ENCODE data around the gene MTR. TPM values are rescaled to one million over a fixed set of nuclear protein-coding genes. Genes with fewer than 3 reads are reported as not detected.
"Not testable (repeated sequence)": the region's sequence is repeated elsewhere in the genome, so short reads cannot be mapped to it uniquely, and the experiment has no call there.

The MTR gene
- total and polyA plus RNA-seq, 10 donors, result 4.4 to 65.4 (median 42.0) TPM

GRCh38 chr1:236904892-236905741 lies 110.0 kb downstream of the MTR start:
- H3K27me3 ChIP-seq (replicated peaks in 1 of 7), result no peaks in the 10 kb centered on the region
- TF ChIP-seq POLR2AphosphoS5 (IDR thresholded peaks at IDR 0.05), result no peak
- TF ChIP-seq POLR2A (IDR thresholded peaks at IDR 0.05), result no peak
- peaks cover 0 to 24% (median 6%) of the 10 kb centered on the region in 6 donors for H3K36me3 ChIP-seq
- intact Hi-C loops (cut with DNase I; ENCODE audit: low total_unique reads), result no loop called here
- DNase-seq, result no peak
- no peak overlapping the region for H3K27ac ChIP-seq
- peaks cover 0 to 19% (median 9%) of the 10 kb centered on the region in 8 donors for H3K9me3 ChIP-seq
- WGBS, 5 donors, result 85 to 96% (median 90%) methylated on average over 5 of the region's 5 CpGs
- H3K4me3 ChIP-seq, result no peak overlapping the region
- H3K4me1 ChIP-seq, result no peaks in the 10 kb centered on the region

GRCh38 chr1:236907205-236907604 lies 112.1 kb downstream of the MTR start:
- intact Hi-C loops (cut with DNase I; ENCODE audit: low total_unique reads), result no loop called here
- Histone ChIP-seq H3K4me1 (no peaks in the 10 kb centered on the region), H3K27ac (no peak overlapping the region), H3K27me3 (replicated peaks in 1 of 7) (no peaks in the 10 kb centered on the region), H3K9me3 (peaks cover 0 to 10% (median 3%) of the 10 kb centered on the region in 8 donors), H3K36me3 (peaks cover 0 to 4% (median 0%) of the 10 kb centered on the region in 6 donors), H3K4me3 (no peak overlapping the region)
- WGBS, 5 donors, result 64 to 73% (median 68%) methylated on average over 7 of the region's 7 CpGs
- no peak for DNase-seq
- TF ChIP-seq POLR2A (IDR thresholded peaks at IDR 0.05), result no peak
- no peak for TF ChIP-seq CTCF (IDR thresholded peaks at IDR 0.05 in 8 of 11, conservative IDR thresholded peaks at IDR 0.05 in 3 of 11)
- no peak for TF ChIP-seq POLR2AphosphoS5 (IDR thresholded peaks at IDR 0.05)

GRCh38 chr1:236908669-236909068 lies 113.6 kb downstream of the MTR start:
- WGBS, 5 donors, result 88 to 100% (median 95%) methylated on average over 2 of the region's 2 CpGs
- Histone ChIP-seq H3K9me3 (peaks cover 0 to 10% (median 3%) of the 10 kb centered on the region in 8 donors), H3K4me3 (no peak overlapping the region), H3K36me3 (no peaks in the 10 kb centered on the region), H3K4me1 (no peaks in the 10 kb centered on the region), H3K27me3 (replicated peaks in 1 of 7) (no peaks in the 10 kb centered on the region), H3K27ac (no peak overlapping the region)
- TF ChIP-seq POLR2A (IDR thresholded peaks at IDR 0.05) (no peak), CTCF (IDR thresholded peaks at IDR 0.05 in 8 of 11, conservative IDR thresholded peaks at IDR 0.05 in 3 of 11) (no peak), POLR2AphosphoS5 (IDR thresholded peaks at IDR 0.05) (no peak)
- intact Hi-C loops (cut with DNase I; ENCODE audit: low total_unique reads), result no loop called here
- no peak for DNase-seq

GRCh38 chr1:236911047-236911446 lies 116.0 kb downstream of the MTR start:
- H3K9me3 ChIP-seq, result peaks cover 0 to 17% (median 6%) of the 10 kb centered on the region in 8 donors
- H3K27me3 ChIP-seq (replicated peaks in 1 of 7); H3K36me3 ChIP-seq; H3K4me1 ChIP-seq; H3K27ac ChIP-seq; DNase-seq; intact Hi-C loops (cut with DNase I; ENCODE audit: low total_unique reads); H3K4me3 ChIP-seq: not testable (repeated sequence)
- 91 to 96% (median 95%) methylated on average over 7 of the region's 7 CpGs for WGBS, 5 donors

GRCh38 chr1:236913371-236914037 lies 118.4 kb downstream of the MTR start:
- TF ChIP-seq POLR2AphosphoS5 (IDR thresholded peaks at IDR 0.05) (no peak), POLR2A (IDR thresholded peaks at IDR 0.05) (no peak), CTCF (IDR thresholded peaks at IDR 0.05 in 8 of 11, conservative IDR thresholded peaks at IDR 0.05 in 3 of 11) (no peak)
- Histone ChIP-seq H3K4me3 (no peak overlapping the region), H3K27ac (no peak overlapping the region), H3K9me3 (peaks cover 0 to 41% (median 31%) of the 10 kb centered on the region in 8 donors), H3K4me1 (no peaks in the 10 kb centered on the region), H3K27me3 (replicated peaks in 1 of 7) (no peaks in the 10 kb centered on the region), H3K36me3 (peaks cover 0 to 16% (median 0%) of the 10 kb centered on the region in 6 donors)
- intact Hi-C loops (cut with DNase I; ENCODE audit: low total_unique reads), result no loop called here
- 61 to 77% (median 67%) methylated on average over 2 of the region's 2 CpGs for WGBS, 5 donors
- no peak for DNase-seq
